ENCODE data around the gene PATL2. TPM values are rescaled to one million over a fixed set of nuclear protein-coding genes. Genes with fewer than 3 reads are reported as not detected.

Gene PATL2
- polyA plus RNA-seq, 2 donors, result 0.33 to 0.84 TPM

GRCh38 chr15:44657378-44657777 lies 53.7 kb downstream of the PATL2 start:
- Histone ChIP-seq H3K27me3 (ENCODE audit: control insufficient read depth in 1 of 2, insufficient read depth in 2 of 2, low read length in 2 of 2) (no peaks in the 10 kb centered on the region), H3K4me3 (ENCODE audit: low read depth in 1 of 2, low read length in 2 of 2) (no peak overlapping the region), H3K36me3 (ENCODE audit: control insufficient read depth in 2 of 2, insufficient read depth in 2 of 2, low read length in 1 of 2) (peaks cover 0 to 3% of the 10 kb centered on the region in 2 donors), H3K9me3 (ENCODE audit: control insufficient read depth in 2 of 2, insufficient read depth in 1 of 2, low read depth in 1 of 2, low read length in 1 of 2) (no peaks in the 10 kb centered on the region), H3K27ac (ENCODE audit: low read depth in 2 of 2, low read length in 1 of 2) (no peak overlapping the region), H3K4me1 (ENCODE audit: control insufficient read depth in 2 of 2, insufficient read depth in 2 of 2, low read length in 1 of 2) (no peaks in the 10 kb centered on the region)

- no peak overlapping the region for H3K4me3 ChIP-seq (ENCODE audit: low read depth in 1 of 2, low read length in 2 of 2)
- peaks cover 0 to 3% of the 10 kb centered on the region in 2 donors for H3K36me3 ChIP-seq (ENCODE audit: control insufficient read depth in 2 of 2, insufficient read depth in 2 of 2, low read length in 1 of 2)
- H3K27ac ChIP-seq (ENCODE audit: low read depth in 2 of 2, low read length in 1 of 2), result no peak overlapping the region
- H3K27me3 ChIP-seq (ENCODE audit: control insufficient read depth in 1 of 2, insufficient read depth in 2 of 2, low read length in 2 of 2), result no peaks in the 10 kb centered on the region
- no peaks in the 10 kb centered on the region for H3K9me3 ChIP-seq (ENCODE audit: control insufficient read depth in 2 of 2, insufficient read depth in 1 of 2, low read depth in 1 of 2, low read length in 1 of 2)
- H3K4me1 ChIP-seq (ENCODE audit: control insufficient read depth in 2 of 2, insufficient read depth in 2 of 2, low read length in 1 of 2), result no peaks in the 10 kb centered on the region
- 89 to 90% methylated on average over 3 of the region's 3 CpGs for WGBS, 2 donors
Observed at GRCh38 chr15:44656913-44657312, 54.2 kb downstream of the PATL2 start.

GRCh38 chr15:44656298-44656697 lies 54.8 kb downstream of the PATL2 start:
- no peaks in the 10 kb centered on the region for H3K4me1 ChIP-seq (ENCODE audit: control insufficient read depth in 2 of 2, insufficient read depth in 2 of 2, low read length in 1 of 2)
- no peak overlapping the region for H3K4me3 ChIP-seq (ENCODE audit: low read depth in 1 of 2, low read length in 2 of 2)
- no peaks in the 10 kb centered on the region for H3K27me3 ChIP-seq (ENCODE audit: control insufficient read depth in 1 of 2, insufficient read depth in 2 of 2, low read length in 2 of 2)
- peaks cover 0 to 7% of the 10 kb centered on the region in 2 donors for H3K36me3 ChIP-seq (ENCODE audit: control insufficient read depth in 2 of 2, insufficient read depth in 2 of 2, low read length in 1 of 2)
- H3K27ac ChIP-seq (ENCODE audit: low read depth in 2 of 2, low read length in 1 of 2), result no peak overlapping the region
- H3K9me3 ChIP-seq (ENCODE audit: control insufficient read depth in 2 of 2, insufficient read depth in 1 of 2, low read depth in 1 of 2, low read length in 1 of 2), result no peaks in the 10 kb centered on the region
- WGBS, 2 donors, result 85 to 100% methylated on average over 1 of the region's 1 CpG

GRCh38 chr15:44654858-44655257 lies 56.3 kb downstream of the PATL2 start:
- peaks cover 0 to 8% of the 10 kb centered on the region in 2 donors for H3K36me3 ChIP-seq (ENCODE audit: control insufficient read depth in 2 of 2, insufficient read depth in 2 of 2, low read length in 1 of 2)
- no peaks in the 10 kb centered on the region for H3K27me3 ChIP-seq (ENCODE audit: control insufficient read depth in 1 of 2, insufficient read depth in 2 of 2, low read length in 2 of 2)
- no peak overlapping the region for H3K27ac ChIP-seq (ENCODE audit: low read depth in 2 of 2, low read length in 1 of 2)
- H3K9me3 ChIP-seq (ENCODE audit: control insufficient read depth in 2 of 2, insufficient read depth in 1 of 2, low read depth in 1 of 2, low read length in 1 of 2), result no peaks in the 10 kb centered on the region
- no peaks in the 10 kb centered on the region for H3K4me1 ChIP-seq (ENCODE audit: control insufficient read depth in 2 of 2, insufficient read depth in 2 of 2, low read length in 1 of 2)
- 88 to 89% methylated on average over 6 of the region's 6 CpGs for WGBS, 2 donors
- no peak overlapping the region for H3K4me3 ChIP-seq (ENCODE audit: low read depth in 1 of 2, low read length in 2 of 2)

GRCh38 chr15:44647637-44648036 lies 63.5 kb downstream of the PATL2 start:
- Histone ChIP-seq H3K27me3 (ENCODE audit: control insufficient read depth in 1 of 2, insufficient read depth in 2 of 2, low read length in 2 of 2) (no peaks in the 10 kb centered on the region), H3K36me3 (ENCODE audit: control insufficient read depth in 2 of 2, insufficient read depth in 2 of 2, low read length in 1 of 2) (peaks cover 6 to 7% of the 10 kb centered on the region in 2 donors), H3K9me3 (ENCODE audit: control insufficient read depth in 2 of 2, insufficient read depth in 1 of 2, low read depth in 1 of 2, low read length in 1 of 2) (no peaks in the 10 kb centered on the region), H3K27ac (ENCODE audit: low read depth in 2 of 2, low read length in 1 of 2) (no peak overlapping the region), H3K4me1 (ENCODE audit: control insufficient read depth in 2 of 2, insufficient read depth in 2 of 2, low read length in 1 of 2) (no peaks in the 10 kb centered on the region), H3K4me3 (ENCODE audit: low read depth in 1 of 2, low read length in 2 of 2) (no peak overlapping the region)

GRCh38 chr15:44647036-44647435 lies 64.1 kb downstream of the PATL2 start:
- Histone ChIP-seq H3K4me1 (ENCODE audit: control insufficient read depth in 2 of 2, insufficient read depth in 2 of 2, low read length in 1 of 2) (no peaks in the 10 kb centered on the region), H3K9me3 (ENCODE audit: control insufficient read depth in 2 of 2, insufficient read depth in 1 of 2, low read depth in 1 of 2, low read length in 1 of 2) (no peaks in the 10 kb centered on the region), H3K4me3 (ENCODE audit: low read depth in 1 of 2, low read length in 2 of 2) (no peak overlapping the region), H3K27ac (ENCODE audit: low read depth in 2 of 2, low read length in 1 of 2) (no peak overlapping the region), H3K27me3 (ENCODE audit: control insufficient read depth in 1 of 2, insufficient read depth in 2 of 2, low read length in 2 of 2) (no peaks in the 10 kb centered on the region), H3K36me3 (ENCODE audit: control insufficient read depth in 2 of 2, insufficient read depth in 2 of 2, low read length in 1 of 2) (peaks cover 6 to 7% of the 10 kb centered on the region in 2 donors)
- 91 to 94% methylated on average over 1 of the region's 1 CpG for WGBS, 2 donors

- 98% methylated on average over 2 of the region's 2 CpGs for WGBS, 2 donors
- H3K4me3 ChIP-seq (ENCODE audit: low read depth in 1 of 2, low read length in 2 of 2), result no peak overlapping the region
- H3K36me3 ChIP-seq (ENCODE audit: control insufficient read depth in 2 of 2, insufficient read depth in 2 of 2, low read length in 1 of 2), result peaks cover 5 to 6% of the 10 kb centered on the region in 2 donors
- H3K4me1 ChIP-seq (ENCODE audit: control insufficient read depth in 2 of 2, insufficient read depth in 2 of 2, low read length in 1 of 2), result no peaks in the 10 kb centered on the region
- no peak overlapping the region for H3K27ac ChIP-seq (ENCODE audit: low read depth in 2 of 2, low read length in 1 of 2)
- no peaks in the 10 kb centered on the region for H3K9me3 ChIP-seq (ENCODE audit: control insufficient read depth in 2 of 2, insufficient read depth in 1 of 2, low read depth in 1 of 2, low read length in 1 of 2)
- no peaks in the 10 kb centered on the region for H3K27me3 ChIP-seq (ENCODE audit: control insufficient read depth in 1 of 2, insufficient read depth in 2 of 2, low read length in 2 of 2)
Observed at GRCh38 chr15:44646460-44646859, 64.7 kb downstream of the PATL2 start.

- Histone ChIP-seq H3K4me1 (ENCODE audit: control insufficient read depth in 2 of 2, insufficient read depth in 2 of 2, low read length in 1 of 2) (no peaks in the 10 kb centered on the region), H3K36me3 (ENCODE audit: control insufficient read depth in 2 of 2, insufficient read depth in 2 of 2, low read length in 1 of 2) (peaks cover 2 to 6% of the 10 kb centered on the region in 2 donors), H3K4me3 (ENCODE audit: low read depth in 1 of 2, low read length in 2 of 2) (no peak overlapping the region), H3K27me3 (ENCODE audit: control insufficient read depth in 1 of 2, insufficient read depth in 2 of 2, low read length in 2 of 2) (no peaks in the 10 kb centered on the region), H3K27ac (ENCODE audit: low read depth in 2 of 2, low read length in 1 of 2) (no peak overlapping the region), H3K9me3 (ENCODE audit: control insufficient read depth in 2 of 2, insufficient read depth in 1 of 2, low read depth in 1 of 2, low read length in 1 of 2) (no peaks in the 10 kb centered on the region)
- 84 to 88% methylated on average over 4 of the region's 4 CpGs for WGBS, 2 donors
Observed at GRCh38 chr15:44641651-44642050, 69.5 kb downstream of the PATL2 start.

GRCh38 chr15:44636976-44637375 lies 74.1 kb downstream of the PATL2 start:
- Histone ChIP-seq H3K4me3 (ENCODE audit: low read depth in 1 of 2, low read length in 2 of 2) (no peak overlapping the region), H3K9me3 (ENCODE audit: control insufficient read depth in 2 of 2, insufficient read depth in 1 of 2, low read depth in 1 of 2, low read length in 1 of 2) (no peaks in the 10 kb centered on the region), H3K36me3 (ENCODE audit: control insufficient read depth in 2 of 2, insufficient read depth in 2 of 2, low read length in 1 of 2) (peaks cover 5 to 7% of the 10 kb centered on the region in 2 donors), H3K27ac (ENCODE audit: low read depth in 2 of 2, low read length in 1 of 2) (no peak overlapping the region), H3K27me3 (ENCODE audit: control insufficient read depth in 1 of 2, insufficient read depth in 2 of 2, low read length in 2 of 2) (no peaks in the 10 kb centered on the region), H3K4me1 (ENCODE audit: control insufficient read depth in 2 of 2, insufficient read depth in 2 of 2, low read length in 1 of 2) (no peaks in the 10 kb centered on the region)
- WGBS, 2 donors, result 86 to 97% methylated on average over 1 of the region's 1 CpG

- Histone ChIP-seq H3K4me1 (ENCODE audit: control insufficient read depth in 2 of 2, insufficient read depth in 2 of 2, low read length in 1 of 2) (no peaks in the 10 kb centered on the region), H3K36me3 (ENCODE audit: control insufficient read depth in 2 of 2, insufficient read depth in 2 of 2, low read length in 1 of 2) (peaks cover 7 to 11% of the 10 kb centered on the region in 2 donors), H3K4me3 (ENCODE audit: low read depth in 1 of 2, low read length in 2 of 2) (no peak overlapping the region), H3K27ac (ENCODE audit: low read depth in 2 of 2, low read length in 1 of 2) (no peak overlapping the region), H3K9me3 (ENCODE audit: control insufficient read depth in 2 of 2, insufficient read depth in 1 of 2, low read depth in 1 of 2, low read length in 1 of 2) (no peaks in the 10 kb centered on the region), H3K27me3 (ENCODE audit: control insufficient read depth in 1 of 2, insufficient read depth in 2 of 2, low read length in 2 of 2) (no peaks in the 10 kb centered on the region)
- WGBS, 2 donors, result 85 to 91% methylated on average over 5 of the region's 5 CpGs
Observed at GRCh38 chr15:44633603-44634002, 77.5 kb downstream of the PATL2 start.
